HAP-1 (cell line): ENCODE data around the gene ACAT2.
"Not testable (repeated sequence)": the region's sequence is repeated elsewhere in the genome, so short reads cannot be mapped to it uniquely, and the experiment has no call there.

ENCODE experiments used
- DNase-seq, 2 experiments: peaks; one replicate each; pipeline ENCODE4 v3.0.0-alpha.2; 2016 to 2020; ENCODE audit warnings: low spot score in 2 of 2
- H3K27me3 ChIP-seq: fragments of 250-450 bp; sonication (Bioruptor Pico); 2 replicates; pipeline ENCODE4 v1.5.1; 2020; ENCODE audit warnings: low read depth, mild to moderate bottlenecking, moderate library complexity
- H3K36me3 ChIP-seq: fragments of 250-450 bp; sonication (Bioruptor Pico); replicated peaks from 2 replicates; pipeline ENCODE4 v1.5.1; 2020; ENCODE audit warnings: mild to moderate bottlenecking
- H3K4me1 ChIP-seq: fragments of 250-450 bp; sonication (Bioruptor Pico); 2 replicates; pipeline ENCODE4 v1.5.1; 2020; ENCODE audit warnings: mild to moderate bottlenecking
- H3K4me3 ChIP-seq: fragments of 250-450 bp; sonication (Bioruptor Pico); 2 replicates; pipeline ENCODE4 v1.5.1; 2020; ENCODE audit warnings: mild to moderate bottlenecking, moderate library complexity
- H3K9me3 ChIP-seq: fragments of 250-450 bp; sonication (Bioruptor Pico); 2 replicates; pipeline ENCODE4 v1.5.1; 2020; ENCODE audit warnings: mild to moderate bottlenecking, moderate library complexity
- in situ Hi-C: fragments of 300-500 bp; cut with MboI; formaldehyde crosslinking; loops from 3 replicates; pipeline ENCODE4 v1.14.3; 2020; ENCODE audit warnings: low sequenced_read_pairs, inconsistent platforms, mixed read lengths

ACAT2 gene

DNA sequence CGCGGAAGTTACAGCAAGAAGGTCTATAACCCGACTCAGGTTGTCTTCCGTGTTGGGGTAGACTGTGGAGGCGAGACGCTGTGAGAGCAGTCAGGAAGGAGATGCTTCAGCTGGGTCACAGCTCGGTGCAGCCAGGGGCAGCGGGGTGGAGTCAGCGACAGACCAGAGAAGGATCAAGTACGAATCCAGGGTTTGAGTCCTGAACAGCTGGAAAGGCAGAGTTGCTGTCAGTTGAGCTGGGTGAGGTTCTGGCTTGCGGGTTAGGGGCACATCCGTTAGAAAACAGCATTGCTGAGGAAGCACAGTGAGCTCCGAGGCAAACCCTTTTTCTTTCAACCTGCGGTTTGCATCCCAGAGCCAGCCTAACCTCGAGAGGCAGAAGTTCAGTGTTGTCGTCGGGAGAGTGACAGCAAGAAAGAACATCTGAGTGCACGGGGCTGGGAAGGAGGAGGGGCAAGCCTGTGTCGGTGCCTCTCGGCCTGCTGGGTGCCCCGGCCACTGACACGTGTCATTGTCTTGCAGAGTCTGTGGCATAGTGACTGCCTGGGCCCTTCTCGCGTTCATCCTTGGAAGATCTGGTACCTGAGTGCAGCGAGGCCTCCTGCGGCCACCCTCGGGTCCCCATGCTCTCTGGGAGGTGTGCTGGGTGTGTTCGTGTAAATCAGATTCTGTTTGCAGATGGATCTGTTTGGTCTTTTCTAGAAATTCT lies 58.2 kb downstream of the ACAT2 start:
- H3K36me3 ChIP-seq: no peaks in the 10 kb centered on the region
- no peaks in the 10 kb centered on the region for H3K4me1 ChIP-seq
- H3K4me3 ChIP-seq: no peak overlapping the region
- in situ Hi-C loops: no loop called here
- no peak for DNase-seq
- H3K27me3 ChIP-seq: no peaks in the 10 kb centered on the region
- H3K9me3 ChIP-seq: no peaks in the 10 kb centered on the region

DNA sequence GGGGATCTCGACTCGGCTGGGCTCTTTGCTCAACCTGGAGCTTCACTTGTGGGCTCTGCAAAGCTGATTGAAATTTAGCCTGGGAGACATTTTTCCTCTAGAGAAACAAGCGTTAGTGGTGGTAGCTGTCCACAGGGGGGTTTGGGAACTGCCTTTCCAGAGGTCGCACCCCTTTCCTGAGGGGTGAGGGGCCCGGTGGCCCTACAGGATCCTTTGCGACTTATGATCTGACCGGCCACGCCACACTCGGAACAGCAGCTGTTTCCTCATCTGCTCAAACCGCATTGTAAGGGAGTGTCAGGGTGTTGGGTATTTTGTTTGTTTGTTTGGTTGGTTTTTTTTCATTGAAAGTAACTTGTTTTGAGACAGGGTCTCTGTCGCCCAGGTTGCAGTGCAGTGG lies 59.3 kb downstream of the ACAT2 start:
- H3K4me3 ChIP-seq: no peak overlapping the region
- H3K9me3 ChIP-seq: no peaks in the 10 kb centered on the region
- DNase-seq: no peak
- no peaks in the 10 kb centered on the region for H3K36me3 ChIP-seq
- no peaks in the 10 kb centered on the region for H3K27me3 ChIP-seq
- H3K4me1 ChIP-seq: no peaks in the 10 kb centered on the region
- in situ Hi-C loops: no loop called here

DNA sequence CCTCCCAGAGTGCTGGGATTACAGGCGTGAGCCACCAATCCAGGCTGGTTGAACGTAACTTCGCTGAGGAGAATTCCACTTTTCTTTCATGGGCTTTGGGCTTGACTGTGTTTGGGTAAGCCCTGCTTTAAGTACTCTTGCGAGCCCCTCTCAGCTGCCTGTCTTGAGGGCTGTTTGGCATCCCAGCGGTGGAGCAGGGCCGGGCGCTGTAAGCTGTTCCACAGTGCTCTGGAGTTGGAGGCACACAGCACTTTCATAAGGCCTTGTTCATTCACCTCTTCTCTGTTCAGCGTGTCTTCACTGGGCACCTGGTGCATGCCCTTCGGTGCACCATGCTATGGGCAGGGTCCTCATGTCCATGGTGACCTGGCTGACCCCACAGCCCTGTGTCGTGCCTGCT lies 59.9 kb downstream of the ACAT2 start:
- H3K4me3 ChIP-seq: no peak overlapping the region
- in situ Hi-C loops: no loop called here

GRCh38 chr6:159823953-159824352 lies 62.1 kb downstream of the ACAT2 start:
- Histone ChIP-seq H3K27me3 (no peaks in the 10 kb centered on the region), H3K9me3 (no peaks in the 10 kb centered on the region), H3K4me3 (no peak overlapping the region), H3K4me1 (no peaks in the 10 kb centered on the region), H3K36me3 (no peaks in the 10 kb centered on the region)
- in situ Hi-C loops: no loop called here
- no peak for DNase-seq

More for the DNA sequence above, 59.9 kb downstream of the ACAT2 start:
- Histone ChIP-seq H3K36me3 (no peaks in the 10 kb centered on the region), H3K9me3 (no peaks in the 10 kb centered on the region), H3K27me3 (no peaks in the 10 kb centered on the region), H3K4me1 (no peaks in the 10 kb centered on the region)
- DNase-seq: no peak

- H3K36me3 ChIP-seq, in situ Hi-C loops, DNase-seq, H3K4me1 ChIP-seq, H3K9me3 ChIP-seq, H3K27me3 ChIP-seq, H3K4me3 ChIP-seq: not testable (repeated sequence)
These were observed 62.8 kb downstream of the ACAT2 start for GRCh38 chr6:159824690-159825089.

DNA sequence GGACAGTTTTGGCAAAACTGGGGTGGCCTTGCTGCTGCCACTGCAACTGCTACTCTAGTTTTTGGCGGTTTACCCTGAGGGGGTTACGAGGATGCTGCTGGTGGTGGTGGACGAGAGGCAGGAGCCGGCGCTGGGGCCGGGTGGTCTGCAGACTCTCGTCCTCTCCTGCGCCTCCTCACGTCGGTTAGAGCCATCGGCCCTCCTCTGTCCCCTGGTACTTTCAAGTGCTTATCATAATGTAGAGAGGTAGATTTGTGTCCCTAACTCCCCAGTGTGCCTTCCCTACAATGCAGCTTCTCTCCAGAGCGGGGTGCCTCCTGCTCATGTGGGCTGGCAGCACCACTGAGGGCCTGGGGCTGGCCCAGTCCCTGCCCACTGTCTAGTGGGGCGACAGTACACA lies 64.2 kb downstream of the ACAT2 start:
- no peak overlapping the region for H3K4me3 ChIP-seq
- no peak for DNase-seq
- H3K9me3 ChIP-seq: no peaks in the 10 kb centered on the region
- in situ Hi-C loops: no loop called here
- H3K4me1 ChIP-seq: peaks cover 3% of the 10 kb centered on the region; the same call in 1 of the 2 replicates
- no peaks in the 10 kb centered on the region for H3K27me3 ChIP-seq
- no peaks in the 10 kb centered on the region for H3K36me3 ChIP-seq

DNA sequence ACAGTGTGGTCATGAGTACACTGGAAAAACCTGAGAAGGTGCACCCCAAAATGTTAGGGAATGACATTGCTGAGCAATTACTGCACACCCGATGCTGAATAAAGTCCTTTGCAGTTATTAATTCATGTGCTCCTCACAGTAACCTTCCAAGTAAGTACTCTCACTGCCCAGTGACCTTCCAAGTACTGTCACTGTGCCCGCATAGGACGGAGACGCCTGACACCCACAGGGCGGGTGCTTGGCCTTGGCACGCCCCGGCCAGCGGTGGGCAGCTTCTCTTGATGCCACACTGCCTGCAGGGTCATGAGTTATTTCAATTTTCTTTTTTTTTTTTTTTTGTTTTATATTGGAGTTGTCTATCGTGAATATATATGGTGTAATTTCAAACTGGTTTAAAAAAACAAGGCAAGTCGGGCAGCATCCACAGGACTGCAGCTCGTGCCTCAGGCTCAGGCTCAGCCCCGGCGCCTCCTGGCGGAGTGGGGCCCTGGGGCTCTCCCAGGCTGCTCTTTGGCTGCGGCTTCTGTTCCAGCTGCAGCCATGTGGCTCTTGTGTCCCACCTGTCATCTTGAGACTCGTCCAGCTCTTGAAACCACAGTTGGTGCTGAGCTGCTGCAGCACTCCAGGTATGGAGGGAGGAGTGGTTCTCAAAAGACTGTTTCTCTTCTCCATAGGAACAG lies 65.3 kb downstream of the ACAT2 start:
- in situ Hi-C loops: no loop called here
- Histone ChIP-seq H3K4me3 (no peak overlapping the region), H3K27me3 (no peaks in the 10 kb centered on the region), H3K9me3 (no peaks in the 10 kb centered on the region), H3K36me3 (no peaks in the 10 kb centered on the region), H3K4me1 (peaks cover 3% of the 10 kb centered on the region; the same call in 1 of the 2 replicates)
- DNase-seq: no peak

DNA sequence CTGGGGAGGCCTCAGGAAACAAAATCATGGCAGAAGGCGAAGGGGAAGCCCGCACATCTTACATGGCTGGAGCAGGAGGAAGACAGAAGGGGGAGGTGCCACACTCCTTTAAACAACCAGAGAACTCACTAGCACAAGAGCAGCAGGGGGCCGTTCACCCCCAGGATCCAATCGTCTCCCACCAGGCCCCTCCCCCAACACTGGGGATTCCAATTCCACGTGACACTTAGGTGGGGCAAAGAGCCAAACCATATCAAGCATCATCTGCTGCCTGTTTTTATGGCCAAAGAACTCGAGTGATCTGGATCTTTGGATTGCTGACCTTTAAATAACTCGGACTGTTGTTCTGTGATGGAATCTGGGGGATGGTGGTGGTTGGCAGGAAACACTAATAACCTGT lies 66.2 kb downstream of the ACAT2 start:
- in situ Hi-C loops: no loop called here
- no peak for DNase-seq
- no peaks in the 10 kb centered on the region for H3K36me3 ChIP-seq
- no peak overlapping the region for H3K4me3 ChIP-seq
- no peaks in the 10 kb centered on the region for H3K9me3 ChIP-seq
- no peaks in the 10 kb centered on the region for H3K27me3 ChIP-seq
- peaks cover 3% of the 10 kb centered on the region; the same call in 1 of the 2 replicates for H3K4me1 ChIP-seq
